GM23338 (cell line): Measurements from ENCODE around the gene RPL10. TPM values are rescaled to one million over a fixed set of nuclear protein-coding genes. Genes with fewer than 3 reads are reported as not detected.

Experiments used
- ATAC-seq: fragments of 200-7000 bp; cut with Tn5 transposase; 3 replicates; pipeline ENCODE4 v1.9.1; 2020
- DNase-seq: peaks from one replicate; pipeline ENCODE4 v3.0.0-alpha.2; 2015; ENCODE audit warnings: low spot score
- H2AFZ ChIP-seq: fragments of 200-600 bp; sonication (generic); 2 replicates; pipeline ENCODE4 v1.8.0; 2016; ENCODE audit warnings: antibody characterized with exemption, mild to moderate bottlenecking, moderate library complexity
- H3F3A ChIP-seq: fragments of 200-600 bp; sonication (generic); replicated peaks from 2 replicates; pipeline ENCODE4 v1.8.0; 2017; ENCODE audit warnings: antibody characterized with exemption, mixed run types, low read depth
- H3K27ac ChIP-seq: fragments of 200-600 bp; sonication (generic); 2 replicates; pipeline ENCODE4 v1.6.1; 2016; ENCODE audit warnings: low read depth
- H3K27me3 ChIP-seq: fragments of 200-600 bp; sonication (generic); 2 replicates; pipeline ENCODE4 v1.8.0; 2016; ENCODE audit warnings: mild to moderate bottlenecking, mixed run types, moderate library complexity; ENCODE audit not compliant: insufficient read depth
- H3K36me3 ChIP-seq: fragments of 200-600 bp; sonication (generic); 2 replicates; pipeline ENCODE4 v1.8.0; 2016; ENCODE audit warnings: mild to moderate bottlenecking; ENCODE audit not compliant: insufficient read depth
- H3K4me1 ChIP-seq: fragments of 200-600 bp; sonication (generic); 2 replicates; pipeline ENCODE4 v1.8.0; 2016; ENCODE audit warnings: mild to moderate bottlenecking, moderate library complexity; ENCODE audit not compliant: insufficient read depth
- H3K4me2 ChIP-seq: fragments of 200-600 bp; sonication (generic); 2 replicates; pipeline ENCODE4 v1.7.1; 2017; ENCODE audit warnings: mixed run types
- H3K4me3 ChIP-seq: fragments of 200-600 bp; sonication (generic); 2 replicates; pipeline ENCODE4 v1.6.1; 2016; ENCODE audit warnings: mixed run types
- H3K79me2 ChIP-seq: fragments of 200-600 bp; sonication (generic); replicated peaks from 2 replicates; pipeline ENCODE4 v1.8.0; 2017; ENCODE audit warnings: mild to moderate bottlenecking; ENCODE audit not compliant: insufficient read depth
- H3K9me2 ChIP-seq: fragments of 200-600 bp; sonication (generic); 2 replicates; pipeline ENCODE4 v1.8.0; 2017; ENCODE audit not compliant: insufficient read depth
- H4K20me1 ChIP-seq: fragments of 200-600 bp; sonication (generic); replicated peaks from 2 replicates; pipeline ENCODE4 v1.8.0; 2017; ENCODE audit warnings: mild to moderate bottlenecking; ENCODE audit not compliant: insufficient read depth
- H3K27ac Mint-ChIP-seq: 2 replicates; pipeline ENCODE4 v1.8.0; 2020; ENCODE audit warnings: inconsistent platforms, mild to moderate bottlenecking, moderate library complexity, mixed read lengths
- H3K27me3 Mint-ChIP-seq: 3 replicates; pipeline ENCODE4 v1.8.0; 2022; ENCODE audit warnings: low read depth, mild to moderate bottlenecking, moderate library complexity, mixed read lengths, inconsistent platforms; ENCODE audit not compliant: insufficient read depth, poor library complexity
- H3K36me3 Mint-ChIP-seq: 3 replicates; pipeline ENCODE4 v1.8.0; 2021; ENCODE audit warnings: low read depth, mild to moderate bottlenecking, inconsistent platforms, moderate library complexity, mixed read lengths
- H3K4me1 Mint-ChIP-seq: 3 replicates; pipeline ENCODE4 v1.8.0; 2020; ENCODE audit warnings: mild to moderate bottlenecking, inconsistent platforms, mixed read lengths
- H3K4me3 Mint-ChIP-seq: 3 replicates; pipeline ENCODE4 v1.8.0; 2021; ENCODE audit warnings: moderate library complexity, mild to moderate bottlenecking, inconsistent platforms, mixed read lengths
- H3K9me3 Mint-ChIP-seq: 3 replicates; pipeline ENCODE4 v1.8.0; 2020; ENCODE audit warnings: moderate library complexity, mild to moderate bottlenecking, inconsistent platforms, mixed read lengths
- CREB1 ChIP-seq: fragments of 250-450 bp; sonication (Bioruptor Pico); IDR thresholded peaks from 2 replicates; pipeline ENCODE4 v1.5.0; 2020; ENCODE audit warnings: low read depth, mild to moderate bottlenecking, moderate library complexity
- NANOG ChIP-seq: IDR thresholded peaks from 2 replicates; pipeline ENCODE4 v1.6.1; 2016; ENCODE audit warnings: antibody characterized with exemption, borderline replicate concordance
- POLR2AphosphoS5 ChIP-seq: IDR thresholded peaks from 2 replicates; pipeline ENCODE4 v1.6.1; 2016; ENCODE audit warnings: antibody characterized with exemption, low read depth
- STAT1 ChIP-seq: IDR thresholded peaks from one replicate; pipeline ENCODE4 v1.6.1; 2016; ENCODE audit warnings: antibody characterized with exemption; ENCODE audit not compliant: unreplicated experiment
- ZNF114 ChIP-seq: fragments of 250-450 bp; sonication (Bioruptor Pico); IDR thresholded peaks from 2 replicates; pipeline ENCODE4 v1.5.0; 2020; ENCODE audit warnings: mild to moderate bottlenecking, moderate library complexity
- polyA plus RNA-seq: library from polyadenylated mRNA; unstranded; fragments of >200 nt; fragmentation: Nextera tagmentation; extraction: Ambion mirVana; gene quantifications from 2 replicates; pipeline ENCODE4 v1.2.1, GENCODE V29; 2016
- total RNA-seq: library from RNA; depleted of rRNA; stranded (reverse); fragments of >200 nt; shearing (Covaris generic); gene quantifications from 2 replicates; pipeline ENCODE4 v1.2.3, GENCODE V29; 2014
- TF ChIP-seq, protein P1 (sequence below): fragments of 250-450 bp; sonication (Bioruptor Pico); IDR thresholded peaks from 2 replicates; pipeline ENCODE4 v1.5.0; 2020; ENCODE audit warnings: mild to moderate bottlenecking, moderate library complexity

Gene RPL10
- total and polyA plus RNA-seq, 2 experiments from 2014 or later, result 1,696 to 4,929 TPM

DNA sequence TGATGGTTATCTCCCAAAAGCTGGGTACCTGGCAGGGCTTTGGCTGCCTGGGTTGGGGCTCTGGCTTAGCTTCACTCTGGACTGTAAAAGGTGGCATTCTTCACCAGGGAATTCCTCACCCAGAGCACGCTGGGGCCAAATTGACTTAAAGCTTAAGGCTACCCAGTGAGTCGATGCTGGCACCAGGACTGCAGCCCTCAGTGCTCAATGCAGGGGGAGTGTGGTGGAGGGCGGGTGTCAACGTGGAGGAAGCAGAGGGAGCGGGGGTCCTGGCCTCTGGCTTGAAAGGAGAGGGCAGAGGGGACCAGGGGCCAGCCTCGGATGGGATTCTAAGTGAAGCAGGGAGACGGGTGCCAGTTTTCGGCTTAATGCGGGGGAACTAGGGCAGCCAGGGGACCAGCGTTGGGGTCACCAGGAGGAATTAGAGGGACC lies 45.3 kb downstream of the RPL10 start (continued):
- TF ChIP-seq, protein P1, sequence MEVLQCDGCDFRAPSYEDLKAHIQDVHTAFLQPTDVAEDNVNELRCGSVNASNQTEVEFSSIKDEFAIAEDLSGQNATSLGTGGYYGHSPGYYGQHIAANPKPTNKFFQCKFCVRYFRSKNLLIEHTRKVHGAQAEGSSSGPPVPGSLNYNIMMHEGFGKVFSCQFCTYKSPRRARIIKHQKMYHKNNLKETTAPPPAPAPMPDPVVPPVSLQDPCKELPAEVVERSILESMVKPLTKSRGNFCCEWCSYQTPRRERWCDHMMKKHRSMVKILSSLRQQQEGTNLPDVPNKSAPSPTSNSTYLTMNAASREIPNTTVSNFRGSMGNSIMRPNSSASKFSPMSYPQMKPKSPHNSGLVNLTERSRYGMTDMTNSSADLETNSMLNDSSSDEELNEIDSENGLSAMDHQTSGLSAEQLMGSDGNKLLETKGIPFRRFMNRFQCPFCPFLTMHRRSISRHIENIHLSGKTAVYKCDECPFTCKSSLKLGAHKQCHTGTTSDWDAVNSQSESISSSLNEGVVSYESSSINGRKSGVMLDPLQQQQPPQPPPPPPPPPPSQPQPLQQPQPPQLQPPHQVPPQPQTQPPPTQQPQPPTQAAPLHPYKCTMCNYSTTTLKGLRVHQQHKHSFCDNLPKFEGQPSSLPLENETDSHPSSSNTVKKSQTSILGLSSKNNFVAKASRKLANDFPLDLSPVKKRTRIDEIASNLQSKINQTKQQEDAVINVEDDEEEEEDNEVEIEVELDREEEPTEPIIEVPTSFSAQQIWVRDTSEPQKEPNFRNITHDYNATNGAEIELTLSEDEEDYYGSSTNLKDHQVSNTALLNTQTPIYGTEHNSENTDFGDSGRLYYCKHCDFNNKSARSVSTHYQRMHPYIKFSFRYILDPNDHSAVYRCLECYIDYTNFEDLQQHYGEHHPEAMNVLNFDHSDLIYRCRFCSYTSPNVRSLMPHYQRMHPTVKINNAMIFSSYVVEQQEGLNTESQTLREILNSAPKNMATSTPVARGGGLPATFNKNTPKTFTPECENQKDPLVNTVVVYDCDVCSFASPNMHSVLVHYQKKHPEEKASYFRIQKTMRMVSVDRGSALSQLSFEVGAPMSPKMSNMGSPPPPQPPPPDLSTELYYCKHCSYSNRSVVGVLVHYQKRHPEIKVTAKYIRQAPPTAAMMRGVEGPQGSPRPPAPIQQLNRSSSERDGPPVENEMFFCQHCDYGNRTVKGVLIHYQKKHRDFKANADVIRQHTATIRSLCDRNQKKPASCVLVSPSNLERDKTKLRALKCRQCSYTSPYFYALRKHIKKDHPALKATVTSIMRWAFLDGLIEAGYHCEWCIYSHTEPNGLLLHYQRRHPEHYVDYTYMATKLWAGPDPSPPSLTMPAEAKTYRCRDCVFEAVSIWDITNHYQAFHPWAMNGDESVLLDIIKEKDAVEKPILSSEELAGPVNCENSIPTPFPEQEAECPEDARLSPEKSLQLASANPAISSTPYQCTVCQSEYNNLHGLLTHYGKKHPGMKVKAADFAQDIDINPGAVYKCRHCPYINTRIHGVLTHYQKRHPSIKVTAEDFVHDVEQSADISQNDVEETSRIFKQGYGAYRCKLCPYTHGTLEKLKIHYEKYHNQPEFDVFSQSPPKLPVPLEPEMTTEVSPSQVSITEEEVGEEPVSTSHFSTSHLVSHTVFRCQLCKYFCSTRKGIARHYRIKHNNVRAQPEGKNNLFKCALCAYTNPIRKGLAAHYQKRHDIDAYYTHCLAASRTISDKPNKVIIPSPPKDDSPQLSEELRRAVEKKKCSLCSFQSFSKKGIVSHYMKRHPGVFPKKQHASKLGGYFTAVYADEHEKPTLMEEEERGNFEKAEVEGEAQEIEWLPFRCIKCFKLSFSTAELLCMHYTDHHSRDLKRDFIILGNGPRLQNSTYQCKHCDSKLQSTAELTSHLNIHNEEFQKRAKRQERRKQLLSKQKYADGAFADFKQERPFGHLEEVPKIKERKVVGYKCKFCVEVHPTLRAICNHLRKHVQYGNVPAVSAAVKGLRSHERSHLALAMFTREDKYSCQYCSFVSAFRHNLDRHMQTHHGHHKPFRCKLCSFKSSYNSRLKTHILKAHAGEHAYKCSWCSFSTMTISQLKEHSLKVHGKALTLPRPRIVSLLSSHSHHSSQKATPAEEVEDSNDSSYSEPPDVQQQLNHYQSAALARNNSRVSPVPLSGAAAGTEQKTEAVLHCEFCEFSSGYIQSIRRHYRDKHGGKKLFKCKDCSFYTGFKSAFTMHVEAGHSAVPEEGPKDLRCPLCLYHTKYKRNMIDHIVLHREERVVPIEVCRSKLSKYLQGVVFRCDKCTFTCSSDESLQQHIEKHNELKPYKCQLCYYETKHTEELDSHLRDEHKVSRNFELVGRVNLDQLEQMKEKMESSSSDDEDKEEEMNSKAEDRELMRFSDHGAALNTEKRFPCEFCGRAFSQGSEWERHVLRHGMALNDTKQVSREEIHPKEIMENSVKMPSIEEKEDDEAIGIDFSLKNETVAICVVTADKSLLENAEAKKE (CRISPR knock-in tag), result no peak
- no peak for TF ChIP-seq STAT1

DNA sequence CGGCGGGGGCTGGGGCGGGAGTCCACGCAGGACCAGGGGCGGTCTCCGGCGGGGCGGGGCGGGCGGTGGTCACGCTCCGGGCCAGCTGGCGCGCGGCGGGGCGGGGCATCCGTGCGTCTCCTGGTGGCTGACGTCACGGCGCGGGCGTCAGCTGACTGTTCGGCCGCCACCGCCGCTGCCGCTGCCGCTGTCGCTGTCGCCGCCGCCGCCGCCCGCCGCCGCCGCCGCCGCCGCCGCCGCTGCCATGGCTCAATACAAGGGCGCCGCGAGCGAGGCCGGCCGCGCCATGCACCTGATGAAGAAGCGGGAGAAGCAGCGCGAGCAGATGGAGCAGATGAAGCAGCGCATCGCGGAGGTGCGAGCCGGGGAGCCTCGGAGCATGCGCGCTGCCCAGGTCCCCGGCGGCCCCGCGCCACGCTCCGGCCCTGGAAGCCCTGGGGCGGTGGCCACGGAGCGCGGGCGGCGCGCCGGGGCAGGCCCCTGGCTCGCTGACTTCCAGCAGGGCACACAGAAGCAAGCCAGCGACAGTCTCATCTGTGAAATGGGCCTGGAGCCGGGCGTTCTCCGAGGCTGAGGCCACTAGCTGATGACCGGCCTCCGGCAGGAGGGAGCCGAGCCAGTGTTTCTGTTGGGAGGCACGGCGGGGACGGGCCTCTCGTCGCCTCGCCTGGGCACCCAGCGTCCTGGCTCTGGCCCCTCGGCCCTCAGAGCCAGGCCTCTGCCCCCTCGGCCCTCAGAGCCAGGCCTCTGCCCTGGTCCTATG lies 46.0 kb downstream of the RPL10 start, which contains the start of gene FAM50A:
TSS of gene FAM50A (plus strand) at position 150 of the 763 bp plus-strand sequence. CDS start at position 245, 95 bp downstream.
- Histone ChIP-seq H3K4me3 (peak within 1 kb of the TSS; percentile 62), H3F3A (no peaks in the 10 kb centered on the region), H3K79me2 (no peaks in the 10 kb centered on the region), H3K27ac (no peak within 1 kb of the TSS), H3K4me1 (0 out of 2 replicates have a peak, but pooled peaks cover 3% of the 10 kb centered on the region), H3K4me2 (peak within 1 kb of the TSS; percentile 78), H4K20me1 (no peaks in the 10 kb centered on the region), H3K9me2 (no peaks in the 10 kb centered on the region), H3K36me3 (no peaks in the 10 kb centered on the region), H2AFZ (no peak within 1 kb of the TSS), H3K27me3 (no peaks in the 10 kb centered on the region)
- DNase-seq (peak; percentile 61), ATAC-seq (peak; percentile 69)
- H3K27ac Mint-ChIP-seq, result no peak within 1 kb of the TSS
- H3K4me1 Mint-ChIP-seq, result no peaks in the 10 kb centered on the region
- no peaks in the 10 kb centered on the region for H3K9me3 Mint-ChIP-seq
- H3K27me3 Mint-ChIP-seq, result peaks cover 9% of the 10 kb centered on the region
- peak within 1 kb of the TSS; percentile 73 for H3K4me3 Mint-ChIP-seq
- TF ChIP-seq NANOG (no peak), POLR2AphosphoS5 (0 out of 2 replicates have a peak, but pooled peaks have one; percentile 5), ZNF114 (CRISPR knock-in tag) (no peak), CREB1 (CRISPR knock-in tag) (peak; percentile 79)
- TF ChIP-seq, protein P1 (CRISPR knock-in tag), result no peak
- H3K36me3 Mint-ChIP-seq, result peaks cover 16% of the 10 kb centered on the region; the same call in 2 of the 3 replicates
